ENCODE results near the gene ADARB2. TPM values are rescaled to one million over a fixed set of nuclear protein-coding genes. Genes with fewer than 3 reads are reported as not detected.

Gene ADARB2
- total RNA-seq, 4 donors from 2014 or later, result 8.4 to 23.2 (median 19.6) TPM

DNA sequence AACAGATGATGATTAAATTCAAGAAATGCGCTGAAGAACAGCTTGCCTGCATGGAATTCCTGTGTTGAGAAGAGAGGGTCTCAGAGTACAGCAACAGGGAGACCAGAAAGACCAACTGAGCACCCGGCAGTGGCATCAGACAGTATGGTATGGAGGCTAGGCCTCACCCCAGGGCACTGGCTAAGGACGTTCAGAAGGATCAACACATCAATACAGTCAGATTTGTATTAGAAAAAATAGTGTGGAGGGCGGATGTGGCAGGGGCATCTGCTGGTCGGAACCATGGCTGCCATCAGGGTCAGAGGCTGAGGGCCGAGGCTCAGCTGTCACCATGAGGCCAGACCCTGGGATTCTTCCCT, 142.1 kb downstream of the ADARB2 start:
- no peak for DNase-seq (ENCODE audit: low spot score in 2 of 2)
- no peaks in the 10 kb centered on the region for H3K27me3 ChIP-seq
- no peak overlapping the region for H3K4me3 ChIP-seq
- TF ChIP-seq EP300 (IDR thresholded peaks at IDR 0.05) (no peak), POLR2A (IDR thresholded peaks at IDR 0.05) (no peak), CTCF (IDR thresholded peaks at IDR 0.05) (no peak)
- no peaks in the 10 kb centered on the region for H3K36me3 ChIP-seq
- H3K9me3 ChIP-seq, result no peaks in the 10 kb centered on the region
- 85 to 86% methylated on average over 6 of the region's 6 CpGs for WGBS, 2 donors
- no peaks in the 10 kb centered on the region for H3K4me1 ChIP-seq
- H3K27ac ChIP-seq, result no peak overlapping the region

- Histone ChIP-seq H3K27me3 (no peaks in the 10 kb centered on the region), H3K9me3 (no peaks in the 10 kb centered on the region), H3K4me3 (no peak overlapping the region), H3K27ac (no peak overlapping the region), H3K36me3 (no peaks in the 10 kb centered on the region), H3K4me1 (no peaks in the 10 kb centered on the region)
- WGBS, 2 donors, result 70 to 78% methylated on average over 19 to 20 of the region's 20 CpGs
- no peak for DNase-seq (ENCODE audit: low spot score in 2 of 2)
- no peak for TF ChIP-seq EP300 (IDR thresholded peaks at IDR 0.05)
- TF ChIP-seq POLR2A (IDR thresholded peaks at IDR 0.05), result no peak
- no peak for TF ChIP-seq CTCF (IDR thresholded peaks at IDR 0.05)
These were observed 142.7 kb downstream of the ADARB2 start for GRCh38 chr10:1594372-1595241.

DNA sequence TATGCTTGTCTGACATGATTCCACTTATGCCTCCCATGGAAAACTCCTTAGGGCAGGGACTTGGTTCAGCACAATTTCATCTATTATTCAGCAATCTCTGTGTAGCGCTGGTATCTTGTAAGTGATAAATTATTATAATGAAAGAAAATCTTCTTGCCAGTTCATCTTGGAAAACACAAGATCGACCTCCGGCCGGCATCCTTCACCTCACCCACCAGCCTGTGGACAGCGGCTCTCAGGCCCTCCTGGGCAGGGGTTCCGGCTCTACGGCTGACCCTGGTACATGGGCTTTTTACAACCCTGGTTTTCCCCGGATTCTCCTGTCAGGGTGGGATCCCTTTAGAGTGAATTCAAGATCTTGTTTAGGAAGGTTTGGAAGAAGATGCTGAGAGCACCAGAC, 145.6 kb downstream of the ADARB2 start:
- Histone ChIP-seq H3K27ac (no peak overlapping the region), H3K4me3 (no peak overlapping the region), H3K9me3 (peaks cover 0 to 12% (median 0%) of the 10 kb centered on the region in 4 donors), H3K36me3 (no peaks in the 10 kb centered on the region), H3K27me3 (no peaks in the 10 kb centered on the region), H3K4me1 (no peaks in the 10 kb centered on the region)
- TF ChIP-seq EP300 (IDR thresholded peaks at IDR 0.05) (no peak), CTCF (IDR thresholded peaks at IDR 0.05) (no peak), POLR2A (IDR thresholded peaks at IDR 0.05) (no peak)
- no peak for DNase-seq (ENCODE audit: low spot score in 2 of 2)
- WGBS, 2 donors, result 72 to 75% methylated on average over 8 of the region's 8 CpGs

GRCh38 chr10:1591045-1591444, 146.3 kb downstream of the ADARB2 start:
- H3K36me3 ChIP-seq, result no peaks in the 10 kb centered on the region
- no peaks in the 10 kb centered on the region for H3K4me1 ChIP-seq
- H3K4me3 ChIP-seq, result no peak overlapping the region
- H3K27me3 ChIP-seq, result no peaks in the 10 kb centered on the region
- no peak for TF ChIP-seq CTCF (IDR thresholded peaks at IDR 0.05)
- no peak for TF ChIP-seq POLR2A (IDR thresholded peaks at IDR 0.05)
- no peak for TF ChIP-seq EP300 (IDR thresholded peaks at IDR 0.05)
- H3K9me3 ChIP-seq, result peaks cover 0 to 12% (median 0%) of the 10 kb centered on the region in 4 donors
- H3K27ac ChIP-seq, result no peak overlapping the region
- 81 to 82% methylated on average over 12 of the region's 12 CpGs for WGBS, 2 donors
- no peak for DNase-seq (ENCODE audit: low spot score in 2 of 2)

GRCh38 chr10:1589257-1589656, 148.1 kb downstream of the ADARB2 start:
- Histone ChIP-seq H3K9me3 (peaks cover 0 to 12% (median 0%) of the 10 kb centered on the region in 4 donors), H3K36me3 (no peaks in the 10 kb centered on the region), H3K4me1 (no peaks in the 10 kb centered on the region), H3K27ac (no peak overlapping the region), H3K4me3 (no peak overlapping the region), H3K27me3 (no peaks in the 10 kb centered on the region)
- DNase-seq (ENCODE audit: low spot score in 2 of 2), result no peak
- 86 to 94% methylated on average over 16 to 17 of the region's 17 CpGs for WGBS, 2 donors
- TF ChIP-seq CTCF (IDR thresholded peaks at IDR 0.05) (no peak), EP300 (IDR thresholded peaks at IDR 0.05) (no peak)
